Skeletal muscle tissue (tissue), 4 donors: Measurements from ENCODE around the gene CPB1. TPM values are rescaled to one million over a fixed set of nuclear protein-coding genes. Genes with fewer than 3 reads are reported as not detected.

Source experiments
- H3K27ac ChIP-seq: one replicate; pipeline ENCODE4 v1.7.0; 2013; ENCODE audit warnings: mild to moderate bottlenecking, low read depth, low read length, inconsistent platforms
- H3K27me3 ChIP-seq, 3 donors: one replicate each; pipeline ENCODE4 v1.7.0; 2013; ENCODE audit warnings: low read length in 3 of 3; ENCODE audit not compliant: control insufficient read depth in 3 of 3, insufficient read depth in 3 of 3
- H3K36me3 ChIP-seq, 3 donors: one replicate each; pipeline ENCODE4 v1.7.0; 2013; ENCODE audit warnings: low read length in 3 of 3; ENCODE audit not compliant: control insufficient read depth in 3 of 3, insufficient read depth in 3 of 3
- H3K4me1 ChIP-seq, 3 donors: one replicate each; pipeline ENCODE4 v1.7.0; 2013; ENCODE audit warnings: low read length in 3 of 3, mild to moderate bottlenecking in 3 of 3; ENCODE audit not compliant: control insufficient read depth in 3 of 3, insufficient read depth in 3 of 3
- H3K4me3 ChIP-seq, 3 donors: one replicate each; pipeline ENCODE4 v1.7.0; 2013; ENCODE audit warnings: low read length in 3 of 3
- H3K9ac ChIP-seq, 3 donors: one replicate each; pipeline ENCODE4 v1.7.0; 2013; ENCODE audit warnings: low read length in 3 of 3, mild to moderate bottlenecking in 3 of 3, moderate library complexity in 2 of 3, low read depth in 1 of 3
- H3K9me3 ChIP-seq, 3 donors: one replicate each; pipeline ENCODE4 v1.7.0; 2013; ENCODE audit warnings: low read length in 3 of 3; ENCODE audit not compliant: control insufficient read depth in 3 of 3
- total RNA-seq: library from RNA; depleted of rRNA; stranded (reverse); fragments of >200 nt; gene quantifications from one replicate; pipeline ENCODE4 v1.2.3, GENCODE V29; 2014
- donor health status: Osteomylitis.

CPB1 gene
- total RNA-seq, 1 donor from 2014 or later, result 2.1 TPM

DNA sequence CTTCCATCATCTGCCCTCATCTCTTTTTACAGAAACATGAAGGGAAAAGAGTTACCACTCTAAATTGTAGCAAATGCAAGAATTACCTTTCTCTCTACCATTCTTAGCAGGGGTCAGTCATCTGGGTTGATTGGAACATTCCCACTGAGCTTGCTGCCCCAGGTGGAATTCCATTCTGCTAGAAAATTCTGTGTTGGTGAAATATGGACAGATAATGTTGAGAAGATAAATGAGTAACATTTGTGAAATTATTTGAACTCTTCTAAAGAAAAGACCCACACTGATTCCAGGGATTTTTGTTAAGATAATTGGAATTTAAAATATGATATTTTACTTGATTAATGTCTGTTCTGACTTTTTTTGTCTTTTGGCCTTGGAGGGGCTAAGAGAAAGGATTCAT is 26.4 kb downstream of the CPB1 start:
- no peaks in the 10 kb centered on the region for H3K36me3 ChIP-seq
- no peaks in the 10 kb centered on the region for H3K4me1 ChIP-seq
- no peaks in the 10 kb centered on the region for H3K27me3 ChIP-seq
- H3K9me3 ChIP-seq, result no peaks in the 10 kb centered on the region
- H3K9ac ChIP-seq, result no peak overlapping the region
- no peak overlapping the region for H3K27ac ChIP-seq
- H3K4me3 ChIP-seq, result no peak overlapping the region

DNA sequence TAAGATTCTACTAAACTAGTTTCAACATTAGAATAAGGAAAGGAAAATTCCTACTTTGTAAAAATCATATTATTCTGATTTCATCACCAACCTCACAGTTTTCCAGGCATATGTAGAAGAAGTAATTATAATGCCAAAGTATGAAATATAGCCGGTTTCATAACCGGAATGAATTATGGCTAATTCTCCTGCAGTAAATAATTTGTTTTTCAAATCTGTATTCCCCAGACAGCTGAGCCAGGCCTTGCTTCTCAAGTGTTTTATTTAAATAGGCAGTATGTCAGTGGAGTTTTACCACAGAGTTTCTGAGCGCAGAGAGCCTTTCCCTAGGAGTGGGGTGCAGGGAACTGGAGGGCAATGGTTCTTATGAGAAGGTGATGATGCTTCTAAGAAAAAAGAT is 28.8 kb downstream of the CPB1 start:
- Histone ChIP-seq H3K9me3 (no peaks in the 10 kb centered on the region), H3K27me3 (no peaks in the 10 kb centered on the region), H3K4me3 (no peak overlapping the region), H3K27ac (no peak overlapping the region), H3K36me3 (no peaks in the 10 kb centered on the region), H3K4me1 (no peaks in the 10 kb centered on the region), H3K9ac (no peak overlapping the region)

DNA sequence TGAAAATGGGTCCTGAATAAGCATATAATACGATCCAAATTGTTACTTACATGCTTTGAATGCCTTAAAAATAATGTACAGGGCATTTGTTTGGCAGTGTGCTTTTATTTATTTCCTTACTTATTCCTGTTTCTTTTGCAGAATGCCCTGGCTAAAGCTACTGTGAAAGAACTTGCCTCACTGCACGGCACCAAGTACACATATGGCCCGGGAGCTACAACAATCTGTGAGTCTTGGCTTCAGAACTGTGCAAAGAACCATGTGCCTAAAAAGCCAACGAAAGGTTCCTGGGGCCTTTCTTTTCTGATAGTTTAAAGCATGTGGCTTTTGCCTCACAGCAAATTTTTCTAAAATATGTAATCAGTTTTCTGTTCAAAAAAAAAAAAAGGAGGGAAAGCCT is 29.7 kb downstream of the CPB1 start:
- Histone ChIP-seq H3K4me1 (no peaks in the 10 kb centered on the region), H3K9ac (no peak overlapping the region), H3K4me3 (no peak overlapping the region), H3K9me3 (no peaks in the 10 kb centered on the region), H3K27me3 (no peaks in the 10 kb centered on the region), H3K36me3 (no peaks in the 10 kb centered on the region), H3K27ac (no peak overlapping the region)

DNA sequence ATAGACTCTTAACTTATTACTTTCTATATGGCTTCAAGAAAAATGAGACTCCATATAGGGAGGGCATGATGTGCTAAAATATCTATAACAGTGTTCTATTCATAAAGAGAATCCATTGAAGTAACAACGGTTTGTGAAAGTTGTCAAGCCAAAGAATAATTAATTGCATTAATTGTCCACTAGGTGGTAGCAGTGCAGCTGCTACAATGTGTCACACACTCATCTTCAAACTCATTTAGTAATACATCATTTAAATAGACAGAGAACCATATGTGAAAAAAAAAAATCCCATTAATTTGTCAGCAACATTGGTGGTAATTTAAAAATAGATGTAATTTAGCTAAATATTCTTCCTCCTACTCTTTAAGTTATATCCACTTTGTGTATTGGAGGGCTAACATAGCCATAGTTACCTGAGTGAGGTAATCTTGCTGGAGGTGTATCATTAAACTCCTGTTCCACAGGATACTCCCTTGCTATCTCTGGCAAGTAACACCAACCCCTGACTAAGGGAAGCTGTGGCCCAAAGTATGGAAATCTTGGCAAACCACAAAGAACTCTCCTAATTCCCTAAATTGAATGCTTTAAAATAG is 33.8 kb downstream of the CPB1 start:
- H3K27me3 ChIP-seq, result peaks cover 0 to 1% (median 0%) of the 10 kb centered on the region in 3 donors
- no peak overlapping the region for H3K9ac ChIP-seq
- no peaks in the 10 kb centered on the region for H3K36me3 ChIP-seq
- peaks cover 0 to 8% (median 4%) of the 10 kb centered on the region in 3 donors for H3K4me1 ChIP-seq
- no peaks in the 10 kb centered on the region for H3K9me3 ChIP-seq
- no peak overlapping the region for H3K4me3 ChIP-seq
- H3K27ac ChIP-seq, result no peak overlapping the region

DNA sequence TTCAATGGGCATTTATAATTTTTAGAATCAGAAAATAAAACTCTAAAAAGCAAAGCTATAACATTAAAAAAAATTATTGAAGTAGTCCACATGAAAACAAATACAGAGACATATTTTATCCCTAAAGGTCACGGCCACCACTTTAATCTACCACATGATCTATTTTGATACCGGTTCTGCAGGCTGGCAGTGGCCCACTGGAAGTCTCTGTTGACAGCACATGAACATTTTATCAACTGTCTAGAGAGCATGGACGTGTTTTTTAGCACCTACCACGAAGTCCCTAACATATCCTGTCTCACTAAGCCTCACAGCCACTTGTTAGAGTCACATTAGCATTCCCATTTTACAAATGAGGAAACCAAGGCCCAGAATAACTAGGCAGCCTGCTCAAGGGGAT is 35.7 kb downstream of the CPB1 start:
- no peaks in the 10 kb centered on the region for H3K36me3 ChIP-seq
- peaks cover 0 to 2% (median 0%) of the 10 kb centered on the region in 3 donors for H3K27me3 ChIP-seq
- no peak overlapping the region for H3K27ac ChIP-seq
- no peak overlapping the region for H3K9ac ChIP-seq
- H3K9me3 ChIP-seq, result no peaks in the 10 kb centered on the region
- H3K4me1 ChIP-seq, result peaks cover 0 to 8% (median 4%) of the 10 kb centered on the region in 3 donors
- H3K4me3 ChIP-seq, result no peak overlapping the region

DNA sequence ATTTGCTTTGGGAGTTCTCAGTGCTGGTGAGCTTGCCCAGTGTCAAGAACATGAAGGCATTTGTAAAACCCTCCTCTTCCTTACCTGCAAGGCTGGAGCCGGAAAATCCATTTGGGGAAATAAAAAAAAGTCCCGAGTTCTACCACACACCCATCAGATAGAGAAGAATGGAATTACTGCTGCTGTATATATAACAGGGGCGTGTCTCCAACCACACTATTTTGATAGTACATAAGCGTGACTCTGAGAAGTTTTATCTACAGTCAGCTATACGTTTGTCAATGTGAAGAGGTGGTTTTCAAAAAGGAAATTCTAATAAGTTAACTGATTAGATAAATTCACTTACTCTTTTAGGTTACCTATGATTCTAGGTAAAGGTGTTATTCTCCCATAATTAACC is 36.2 kb downstream of the CPB1 start:
- no peaks in the 10 kb centered on the region for H3K9me3 ChIP-seq
- H3K4me1 ChIP-seq, result peaks cover 0 to 8% (median 4%) of the 10 kb centered on the region in 3 donors
- H3K27me3 ChIP-seq, result peaks cover 0 to 2% (median 0%) of the 10 kb centered on the region in 3 donors
- H3K9ac ChIP-seq, result no peak overlapping the region
- H3K4me3 ChIP-seq, result no peak overlapping the region
- H3K36me3 ChIP-seq, result no peaks in the 10 kb centered on the region
- H3K27ac ChIP-seq, result no peak overlapping the region

DNA sequence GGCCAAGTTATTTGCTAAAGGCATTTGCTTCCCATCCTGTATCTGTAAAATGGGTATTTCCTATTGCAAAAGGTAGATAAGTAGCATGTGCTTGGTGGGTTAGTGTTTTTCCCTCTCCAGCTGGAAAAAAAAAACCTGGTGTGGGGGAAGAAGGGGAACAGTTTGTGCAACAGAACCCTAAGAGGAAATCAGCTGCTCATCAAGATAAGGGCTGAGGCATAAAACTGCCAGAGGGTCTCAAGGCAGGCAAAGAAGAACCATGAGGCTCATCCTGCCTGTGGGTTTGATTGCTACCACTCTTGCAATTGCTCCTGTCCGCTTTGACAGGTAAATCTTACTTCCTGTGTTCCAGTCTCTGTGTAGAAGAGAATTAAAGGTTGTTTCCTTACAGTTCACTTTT is 37.4 kb downstream of the CPB1 start, which contains the start of gene CPA3:
Gene CPA3, plus strand, starts transcription at position 248 of the 400 bp plus-strand sequence. Its CDS starts 12 bp downstream, at position 260.
- no peaks in the 10 kb centered on the region for H3K36me3 ChIP-seq
- peaks cover 0 to 8% (median 4%) of the 10 kb centered on the region in 3 donors for H3K4me1 ChIP-seq
- peaks cover 0 to 2% (median 0%) of the 10 kb centered on the region in 3 donors for H3K27me3 ChIP-seq
- no peak within 1 kb of the TSS for H3K4me3 ChIP-seq
- no peak within 1 kb of the TSS for H3K9ac ChIP-seq
- H3K9me3 ChIP-seq, result no peaks in the 10 kb centered on the region
- no peak within 1 kb of the TSS for H3K27ac ChIP-seq

DNA sequence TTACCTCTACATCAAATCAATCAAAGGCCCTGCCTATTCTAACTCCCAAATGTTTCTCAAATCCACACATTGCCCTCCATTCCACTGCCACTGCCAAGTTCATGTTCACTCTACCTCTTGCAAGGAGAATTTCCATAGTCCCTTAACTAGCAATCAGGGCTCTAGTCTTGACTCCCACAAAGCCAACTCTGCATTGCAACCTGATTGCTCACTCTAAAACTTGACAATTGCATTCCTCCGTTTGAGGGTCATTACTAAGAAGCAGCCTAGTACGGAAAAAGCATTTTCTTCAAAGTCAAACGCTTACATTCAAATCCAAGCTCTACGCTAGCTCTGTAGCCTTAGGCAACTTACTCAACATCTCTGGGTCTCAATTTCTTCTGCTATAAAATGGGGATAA is 38.6 kb downstream of the CPB1 start:
- Histone ChIP-seq H3K36me3 (no peaks in the 10 kb centered on the region), H3K4me3 (no peak overlapping the region), H3K4me1 (peaks cover 0 to 8% (median 4%) of the 10 kb centered on the region in 3 donors), H3K27me3 (peaks cover 0 to 2% (median 0%) of the 10 kb centered on the region in 3 donors), H3K9ac (no peak overlapping the region), H3K9me3 (no peaks in the 10 kb centered on the region), H3K27ac (no peak overlapping the region)

DNA sequence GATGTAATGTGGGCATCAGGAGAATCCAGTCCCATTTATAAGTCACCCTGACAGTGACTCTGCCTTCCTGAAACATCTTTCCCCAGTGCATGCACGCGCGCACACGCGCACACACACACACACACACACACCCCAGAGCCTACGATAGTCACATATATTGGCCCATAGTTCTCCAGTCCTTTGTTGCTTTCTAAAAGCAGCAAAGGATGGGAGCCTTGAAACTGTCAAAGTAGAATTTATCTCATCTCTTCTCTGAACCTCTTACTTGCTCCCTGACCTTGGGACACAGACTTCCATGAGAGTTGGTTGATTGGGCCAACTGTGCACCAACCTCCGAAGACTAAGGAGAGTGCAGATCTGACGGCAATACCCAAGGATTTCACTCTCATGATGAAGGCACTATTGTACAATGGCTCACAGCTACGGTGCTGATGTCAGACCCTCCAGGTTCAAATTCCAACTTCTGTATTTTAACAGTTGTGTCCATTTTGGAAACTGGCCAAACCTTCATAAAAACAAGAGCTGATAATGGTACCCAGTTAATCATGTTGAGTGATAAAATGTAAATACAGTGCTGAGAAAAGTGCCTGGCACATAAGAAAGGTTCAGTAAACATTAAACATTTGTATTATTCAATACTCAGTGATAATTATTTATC is 45.8 kb downstream of the CPB1 start:
- Histone ChIP-seq H3K4me1 (no peaks in the 10 kb centered on the region), H3K9me3 (no peaks in the 10 kb centered on the region), H3K4me3 (no peak overlapping the region), H3K27me3 (no peaks in the 10 kb centered on the region), H3K9ac (no peak overlapping the region), H3K36me3 (no peaks in the 10 kb centered on the region), H3K27ac (no peak overlapping the region)

DNA sequence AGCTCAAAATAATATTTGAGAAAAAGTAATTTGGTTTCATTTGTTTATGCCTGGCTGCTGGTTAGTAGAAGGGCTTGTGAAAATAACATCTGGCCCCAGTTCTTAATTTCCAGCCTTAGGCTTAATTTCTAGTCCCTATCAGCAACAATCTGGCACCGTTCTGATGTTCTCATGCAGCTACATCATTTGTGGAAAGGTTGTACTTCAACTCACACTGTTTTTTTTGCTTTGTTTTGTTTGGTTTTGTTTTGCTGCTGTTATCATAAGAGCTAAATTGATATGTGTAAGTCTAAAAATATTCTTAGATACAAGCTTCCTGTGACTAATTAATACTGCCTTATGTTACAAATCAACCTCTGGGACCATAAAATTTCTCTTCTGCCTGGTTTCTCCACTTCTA is 46.4 kb downstream of the CPB1 start:
- Histone ChIP-seq H3K27ac (no peak overlapping the region), H3K4me1 (no peaks in the 10 kb centered on the region), H3K36me3 (no peaks in the 10 kb centered on the region), H3K27me3 (no peaks in the 10 kb centered on the region), H3K9ac (no peak overlapping the region), H3K4me3 (no peak overlapping the region), H3K9me3 (no peaks in the 10 kb centered on the region)
